HEK293 (cell line): ENCODE measurements around the gene FCHSD1.

Source experiments
- CTCF ChIA-PET: fragments of 350-600 bp; formaldehyde crosslinking; extraction: SDS; loops from one replicate; lab custom pipeline; 2021; ENCODE audit warnings: antibody characterized with exemption; lab: Yijun Ruan, JAX
- POLR2A ChIA-PET: fragments of 300-600 bp; formaldehyde crosslinking; extraction: SDS; loops from one replicate; lab custom pipeline; 2020; ENCODE audit warnings: antibody characterized with exemption, inconsistent platforms; lab: Yijun Ruan, JAX
- H3K27ac ChIP-seq: fragments of 200-500 bp; sonication (Bioruptor generic); 2 replicates; pipeline ENCODE4 v1.5.1; 2014; ENCODE audit warnings: low read depth, low read length, control low read depth, inconsistent platforms; ENCODE audit errors: extremely low read depth
- H3K36me3 ChIP-seq, 2 experiments: fragments of 200-500 bp in 1 of 2; sonication (Bioruptor generic) in 1 of 2; 1 replicate in 1 of 2; 2 replicates in 1 of 2; pipeline ENCODE4 v1.5.1; 2014 to 2017; ENCODE audit warnings: inconsistent platforms in 2 of 2, low read length in 2 of 2; ENCODE audit not compliant: control insufficient read depth in 2 of 2, insufficient read depth in 1 of 2
- H3K4me1 ChIP-seq: fragments of 200-500 bp; sonication (Bioruptor generic); 2 replicates; pipeline ENCODE4 v1.5.1; 2014; ENCODE audit warnings: mild to moderate bottlenecking, low read length, inconsistent platforms; ENCODE audit not compliant: control insufficient read depth, insufficient read depth
- H3K4me3 ChIP-seq: 2 replicates; pipeline ENCODE4 v1.5.1; 2011; ENCODE audit warnings: low read depth, mild to moderate bottlenecking, control low read depth, low read length, moderate library complexity
- H3K9me3 ChIP-seq: fragments of 200-500 bp; sonication (Bioruptor generic); 2 replicates; pipeline ENCODE4 v1.5.1; 2014; ENCODE audit warnings: low read depth, low read length, inconsistent platforms; ENCODE audit not compliant: control insufficient read depth, insufficient read depth
- IKZF3 ChIP-seq: fragments of 450-650 bp; IDR thresholded peaks from 2 replicates; pipeline ENCODE4 v1.5.0; 2018; ENCODE audit warnings: missing biosample characterization, mild to moderate bottlenecking, missing genetic modification characterization, moderate library complexity
- OSR2 ChIP-seq: fragments of 450-650 bp; formaldehyde crosslinking; IDR thresholded peaks from 2 replicates; pipeline ENCODE4 v1.5.1; 2016; ENCODE audit warnings: missing biosample characterization, missing genetic modification characterization
- SP2 ChIP-seq: fragments of 450-650 bp; formaldehyde crosslinking; IDR thresholded peaks from 2 replicates; pipeline ENCODE4 v1.5.1; 2016; ENCODE audit warnings: missing biosample characterization, missing genetic modification characterization
- ZBTB17 ChIP-seq: fragments of 450-650 bp; formaldehyde crosslinking; IDR thresholded peaks from 2 replicates; pipeline ENCODE4 v1.5.1; 2016; ENCODE audit warnings: missing biosample characterization, missing genetic modification characterization
- ZBTB21 ChIP-seq: fragments of 450-650 bp; formaldehyde crosslinking; IDR thresholded peaks from 2 replicates; pipeline ENCODE4 v1.5.1; 2017; ENCODE audit warnings: missing biosample characterization, missing genetic modification characterization
- ZBTB8A ChIP-seq: fragments of 450-650 bp; formaldehyde crosslinking; IDR thresholded peaks from 2 replicates; pipeline ENCODE4 v1.5.1; 2016; ENCODE audit warnings: missing biosample characterization, missing genetic modification characterization
- ZNF24 ChIP-seq: fragments of 450-650 bp; formaldehyde crosslinking; IDR thresholded peaks from 2 replicates; pipeline ENCODE4 v1.5.1; 2016; ENCODE audit warnings: missing biosample characterization, missing genetic modification characterization
- ZNF324 ChIP-seq: fragments of 450-650 bp; formaldehyde crosslinking; IDR thresholded peaks from 2 replicates; pipeline ENCODE4 v1.5.1; 2016; ENCODE audit warnings: missing biosample characterization, missing genetic modification characterization
- ZNF366 ChIP-seq: fragments of 450-650 bp; formaldehyde crosslinking; conservative IDR thresholded peaks from 2 replicates; pipeline ENCODE4 v1.5.1; 2016; ENCODE audit warnings: missing biosample characterization, missing genetic modification characterization
- ZNF394 ChIP-seq: fragments of 450-650 bp; formaldehyde crosslinking; IDR thresholded peaks from 2 replicates; pipeline ENCODE4 v1.5.1; 2016; ENCODE audit warnings: missing biosample characterization, missing genetic modification characterization, mild to moderate bottlenecking, moderate library complexity, borderline replicate concordance
- ZNF530 ChIP-seq: fragments of 450-650 bp; formaldehyde crosslinking; IDR thresholded peaks from 2 replicates; pipeline ENCODE4 v1.5.1; 2016; ENCODE audit warnings: low read depth, missing biosample characterization, missing genetic modification characterization
- ZNF548 ChIP-seq: fragments of 450-650 bp; formaldehyde crosslinking; IDR thresholded peaks from 2 replicates; pipeline ENCODE4 v1.5.1; 2016; ENCODE audit warnings: missing biosample characterization, missing genetic modification characterization
- ZNF660 ChIP-seq: fragments of 450-650 bp; IDR thresholded peaks from 2 replicates; pipeline ENCODE4 v1.5.1; 2018; ENCODE audit warnings: missing biosample characterization, mild to moderate bottlenecking, missing genetic modification characterization
- ZNF76 ChIP-seq: fragments of 450-650 bp; formaldehyde crosslinking; IDR thresholded peaks from 2 replicates; pipeline ENCODE4; 2016; ENCODE audit warnings: low read depth, missing biosample characterization, missing genetic modification characterization, borderline replicate concordance
- ZNF776 ChIP-seq: fragments of 450-650 bp; formaldehyde crosslinking; IDR thresholded peaks from 2 replicates; pipeline ENCODE4 v1.5.0; 2017; ENCODE audit warnings: missing biosample characterization, missing genetic modification characterization, borderline replicate concordance
- ZNF792 ChIP-seq: fragments of 450-650 bp; formaldehyde crosslinking; IDR thresholded peaks from 2 replicates; pipeline ENCODE4 v1.5.1; 2016; ENCODE audit warnings: missing biosample characterization, missing genetic modification characterization
- TF ChIP-seq, protein P1 (sequence below): fragments of 450-650 bp; formaldehyde crosslinking; IDR thresholded peaks from 2 replicates; pipeline ENCODE4 v1.5.1; 2016; ENCODE audit warnings: missing biosample characterization, missing genetic modification characterization
- TF ChIP-seq, protein P2 (sequence below): fragments of 450-650 bp; formaldehyde crosslinking; conservative IDR thresholded peaks from 2 replicates; pipeline ENCODE4 v1.5.1; 2016; ENCODE audit warnings: low read depth, missing biosample characterization, missing genetic modification characterization
- TF ChIP-seq, protein P3 (sequence below): fragments of 450-650 bp; formaldehyde crosslinking; IDR thresholded peaks from 2 replicates; pipeline ENCODE4 v1.5.1; 2017; ENCODE audit warnings: missing biosample characterization, mild to moderate bottlenecking, missing genetic modification characterization, moderate library complexity
- TF ChIP-seq, protein P4 (sequence below): fragments of 450-650 bp; formaldehyde crosslinking; IDR thresholded peaks from 2 replicates; pipeline ENCODE4 v1.5.1; 2016; ENCODE audit warnings: missing biosample characterization, missing genetic modification characterization
- TF ChIP-seq, protein P5 (sequence below): fragments of 450-650 bp; formaldehyde crosslinking; IDR thresholded peaks from 2 replicates; pipeline ENCODE4 v1.5.1; 2016; ENCODE audit warnings: missing biosample characterization, missing genetic modification characterization

FCHSD1 gene

DNA sequence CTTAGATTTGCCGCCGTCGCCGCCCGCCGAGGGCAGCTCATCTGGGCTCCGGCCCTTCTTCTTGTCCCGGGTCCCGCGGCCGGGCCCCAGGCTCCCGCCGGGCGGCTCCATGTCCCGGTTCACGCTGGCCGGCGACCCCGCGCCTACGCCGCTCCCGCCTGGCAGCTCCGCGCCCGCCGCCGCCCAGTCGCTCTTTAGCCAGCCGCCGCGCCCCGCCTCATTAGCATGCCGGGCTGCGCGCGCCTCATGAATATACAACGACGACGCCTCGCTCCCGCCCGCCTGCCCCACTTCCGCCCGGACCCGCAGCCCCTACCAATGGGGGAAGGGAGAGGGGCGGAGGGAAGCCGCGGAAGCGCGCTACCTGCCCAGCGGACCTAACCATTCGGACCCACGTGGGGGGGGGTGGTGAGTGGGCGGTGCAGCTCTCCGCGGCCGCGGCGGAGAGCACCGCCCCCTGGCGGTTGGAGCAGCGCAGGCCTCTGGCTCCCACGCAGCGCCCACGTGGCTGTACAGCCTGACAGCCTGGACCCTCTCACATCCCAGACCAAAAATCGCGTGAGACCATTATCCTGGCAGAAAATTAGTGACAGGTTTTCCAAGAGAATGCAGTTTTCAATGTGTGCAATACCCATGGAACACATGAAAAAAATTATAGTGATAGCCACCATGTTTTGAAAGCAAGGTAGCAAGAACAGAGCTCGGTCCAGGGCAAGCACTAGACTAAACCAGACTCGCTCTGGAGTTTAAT, 32.2 kb downstream of the FCHSD1 start, which contains the start of gene DIAPH1 (continued):
- no peak for TF ChIP-seq ZNF776 (tag by site-specific recombination)
- TF ChIP-seq, all 188 proteins: peak for 71

DNA sequence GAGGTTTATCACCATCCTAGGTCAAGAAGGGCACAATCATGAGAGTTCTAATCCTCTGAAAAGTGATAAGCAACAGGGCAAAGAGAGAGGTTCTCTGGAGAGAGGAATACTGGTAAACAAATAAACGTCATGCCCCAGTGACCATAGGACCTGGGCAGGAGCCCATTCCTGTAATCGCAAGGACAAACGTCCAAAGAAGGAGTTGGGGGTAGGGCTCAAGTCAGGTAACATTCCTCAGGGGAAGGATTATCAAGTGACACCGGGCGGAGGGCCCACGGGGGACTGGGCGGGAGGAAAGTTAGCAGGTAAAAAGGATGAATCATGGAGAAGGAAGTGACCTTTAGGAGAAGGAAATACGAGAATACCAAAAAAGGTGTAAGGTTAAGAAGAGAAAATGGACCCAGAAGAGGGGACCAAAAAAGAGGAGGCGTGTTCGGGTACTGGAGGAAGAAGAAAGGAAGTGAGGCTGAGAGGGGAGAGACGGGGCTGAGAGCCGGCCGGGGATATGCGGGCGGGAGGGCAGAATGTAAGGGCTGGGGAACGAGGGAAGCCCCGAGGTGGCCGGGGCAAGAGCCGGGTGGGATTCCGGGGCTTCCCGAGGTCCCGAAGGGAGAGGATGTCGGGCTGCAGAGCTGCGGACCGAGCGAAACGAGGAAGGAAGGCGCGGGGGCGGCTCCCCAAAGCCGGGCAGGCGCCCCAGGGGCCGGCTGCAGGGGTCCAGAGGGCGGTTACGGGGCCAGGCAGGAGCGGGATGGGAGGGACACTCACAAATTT, 33.0 kb downstream of the FCHSD1 start:
- CTCF ChIA-PET = interaction anchor here (0.6 to 3.9 kb wide), 24 partner anchors 11 to 299 kb away, joined by 3 to 125 read pairs (median 5); partner anchors contain the start of genes HDAC3, PCDHGA11 and RELL2
- POLR2A ChIA-PET = interaction anchor here (0.5 to 3.0 kb wide), 11 partner anchors 11 to 305 kb away, joined by 3 to 42 read pairs (median 4); partner anchors contain the start of genes DELE1, HDAC3, RELL2 and TAF7
- Histone ChIP-seq H3K4me3 (peak overlapping the region; percentile 81), H3K4me1 (peaks cover 26% of the 10 kb centered on the region), H3K9me3 (no peaks in the 10 kb centered on the region), H3K27ac (peak overlapping the region; percentile 78), H3K36me3 (peaks cover 28 to 41% of the 10 kb centered on the region in 2 experiments)
- TF ChIP-seq ZBTB17 (tag by site-specific recombination) = peak; percentile 62
- TF ChIP-seq ZBTB21 = no peak
- no peak for TF ChIP-seq ZNF324 (tag by site-specific recombination)
- no peak for TF ChIP-seq ZNF660 (tag by site-specific recombination)
- peak; percentile 73 for TF ChIP-seq SP2 (tag by site-specific recombination)
- peak; percentile 79 for TF ChIP-seq ZNF366 (tag by site-specific recombination)
- peak; percentile 76 for TF ChIP-seq IKZF3 (tag by site-specific recombination)
- 0 out of 2 replicates have a peak, but pooled peaks have one; percentile 3 for TF ChIP-seq ZNF24
- no peak for TF ChIP-seq ZNF530 (tag by site-specific recombination)
- TF ChIP-seq, protein P1, sequence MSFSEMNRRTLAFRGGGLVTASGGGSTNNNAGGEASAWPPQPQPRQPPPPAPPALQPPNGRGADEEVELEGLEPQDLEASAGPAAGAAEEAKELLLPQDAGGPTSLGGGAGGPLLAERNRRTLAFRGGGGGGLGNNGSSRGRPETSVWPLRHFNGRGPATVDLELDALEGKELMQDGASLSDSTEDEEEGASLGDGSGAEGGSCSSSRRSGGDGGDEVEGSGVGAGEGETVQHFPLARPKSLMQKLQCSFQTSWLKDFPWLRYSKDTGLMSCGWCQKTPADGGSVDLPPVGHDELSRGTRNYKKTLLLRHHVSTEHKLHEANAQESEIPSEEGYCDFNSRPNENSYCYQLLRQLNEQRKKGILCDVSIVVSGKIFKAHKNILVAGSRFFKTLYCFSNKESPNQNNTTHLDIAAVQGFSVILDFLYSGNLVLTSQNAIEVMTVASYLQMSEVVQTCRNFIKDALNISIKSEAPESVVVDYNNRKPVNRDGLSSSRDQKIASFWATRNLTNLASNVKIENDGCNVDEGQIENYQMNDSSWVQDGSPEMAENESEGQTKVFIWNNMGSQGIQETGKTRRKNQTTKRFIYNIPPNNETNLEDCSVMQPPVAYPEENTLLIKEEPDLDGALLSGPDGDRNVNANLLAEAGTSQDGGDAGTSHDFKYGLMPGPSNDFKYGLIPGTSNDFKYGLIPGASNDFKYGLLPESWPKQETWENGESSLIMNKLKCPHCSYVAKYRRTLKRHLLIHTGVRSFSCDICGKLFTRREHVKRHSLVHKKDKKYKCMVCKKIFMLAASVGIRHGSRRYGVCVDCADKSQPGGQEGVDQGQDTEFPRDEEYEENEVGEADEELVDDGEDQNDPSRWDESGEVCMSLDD (tag by site-specific recombination) = no peak
- no peak for TF ChIP-seq ZNF792 (tag by site-specific recombination)
- TF ChIP-seq, protein P2, sequence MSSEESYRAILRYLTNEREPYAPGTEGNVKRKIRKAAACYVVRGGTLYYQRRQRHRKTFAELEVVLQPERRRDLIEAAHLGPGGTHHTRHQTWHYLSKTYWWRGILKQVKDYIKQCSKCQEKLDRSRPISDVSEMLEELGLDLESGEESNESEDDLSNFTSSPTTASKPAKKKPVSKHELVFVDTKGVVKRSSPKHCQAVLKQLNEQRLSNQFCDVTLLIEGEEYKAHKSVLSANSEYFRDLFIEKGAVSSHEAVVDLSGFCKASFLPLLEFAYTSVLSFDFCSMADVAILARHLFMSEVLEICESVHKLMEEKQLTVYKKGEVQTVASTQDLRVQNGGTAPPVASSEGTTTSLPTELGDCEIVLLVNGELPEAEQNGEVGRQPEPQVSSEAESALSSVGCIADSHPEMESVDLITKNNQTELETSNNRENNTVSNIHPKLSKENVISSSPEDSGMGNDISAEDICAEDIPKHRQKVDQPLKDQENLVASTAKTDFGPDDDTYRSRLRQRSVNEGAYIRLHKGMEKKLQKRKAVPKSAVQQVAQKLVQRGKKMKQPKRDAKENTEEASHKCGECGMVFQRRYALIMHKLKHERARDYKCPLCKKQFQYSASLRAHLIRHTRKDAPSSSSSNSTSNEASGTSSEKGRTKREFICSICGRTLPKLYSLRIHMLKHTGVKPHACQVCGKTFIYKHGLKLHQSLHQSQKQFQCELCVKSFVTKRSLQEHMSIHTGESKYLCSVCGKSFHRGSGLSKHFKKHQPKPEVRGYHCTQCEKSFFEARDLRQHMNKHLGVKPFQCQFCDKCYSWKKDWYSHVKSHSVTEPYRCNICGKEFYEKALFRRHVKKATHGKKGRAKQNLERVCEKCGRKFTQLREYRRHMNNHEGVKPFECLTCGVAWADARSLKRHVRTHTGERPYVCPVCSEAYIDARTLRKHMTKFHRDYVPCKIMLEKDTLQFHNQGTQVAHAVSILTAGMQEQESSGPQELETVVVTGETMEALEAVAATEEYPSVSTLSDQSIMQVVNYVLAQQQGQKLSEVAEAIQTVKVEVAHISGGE = peak; percentile 98
- TF ChIP-seq ZNF548 (tag by site-specific recombination) = no peak
- TF ChIP-seq ZNF76 (tag by site-specific recombination) = peak; percentile 53; the same call in 1 of the 2 replicates
- TF ChIP-seq, protein P3, sequence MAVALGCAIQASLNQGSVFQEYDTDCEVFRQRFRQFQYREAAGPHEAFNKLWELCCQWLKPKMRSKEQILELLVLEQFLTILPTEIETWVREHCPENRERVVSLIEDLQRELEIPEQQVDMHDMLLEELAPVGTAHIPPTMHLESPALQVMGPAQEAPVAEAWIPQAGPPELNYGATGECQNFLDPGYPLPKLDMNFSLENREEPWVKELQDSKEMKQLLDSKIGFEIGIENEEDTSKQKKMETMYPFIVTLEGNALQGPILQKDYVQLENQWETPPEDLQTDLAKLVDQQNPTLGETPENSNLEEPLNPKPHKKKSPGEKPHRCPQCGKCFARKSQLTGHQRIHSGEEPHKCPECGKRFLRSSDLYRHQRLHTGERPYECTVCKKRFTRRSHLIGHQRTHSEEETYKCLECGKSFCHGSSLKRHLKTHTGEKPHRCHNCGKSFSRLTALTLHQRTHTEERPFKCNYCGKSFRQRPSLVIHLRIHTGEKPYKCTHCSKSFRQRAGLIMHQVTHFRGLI (tag by site-specific recombination) = no peak
- peak; percentile 66 for TF ChIP-seq ZBTB8A
- peak; percentile 53; the same call in 1 of the 2 replicates for TF ChIP-seq ZNF394
- TF ChIP-seq OSR2 (tag by site-specific recombination) = 0 out of 2 replicates have a peak, but pooled peaks have one; percentile 35
- TF ChIP-seq, protein P4, sequence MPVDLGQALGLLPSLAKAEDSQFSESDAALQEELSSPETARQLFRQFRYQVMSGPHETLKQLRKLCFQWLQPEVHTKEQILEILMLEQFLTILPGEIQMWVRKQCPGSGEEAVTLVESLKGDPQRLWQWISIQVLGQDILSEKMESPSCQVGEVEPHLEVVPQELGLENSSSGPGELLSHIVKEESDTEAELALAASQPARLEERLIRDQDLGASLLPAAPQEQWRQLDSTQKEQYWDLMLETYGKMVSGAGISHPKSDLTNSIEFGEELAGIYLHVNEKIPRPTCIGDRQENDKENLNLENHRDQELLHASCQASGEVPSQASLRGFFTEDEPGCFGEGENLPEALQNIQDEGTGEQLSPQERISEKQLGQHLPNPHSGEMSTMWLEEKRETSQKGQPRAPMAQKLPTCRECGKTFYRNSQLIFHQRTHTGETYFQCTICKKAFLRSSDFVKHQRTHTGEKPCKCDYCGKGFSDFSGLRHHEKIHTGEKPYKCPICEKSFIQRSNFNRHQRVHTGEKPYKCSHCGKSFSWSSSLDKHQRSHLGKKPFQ (tag by site-specific recombination) = 0 out of 2 replicates have a peak, but pooled peaks have one; percentile 8
- TF ChIP-seq, protein P5, sequence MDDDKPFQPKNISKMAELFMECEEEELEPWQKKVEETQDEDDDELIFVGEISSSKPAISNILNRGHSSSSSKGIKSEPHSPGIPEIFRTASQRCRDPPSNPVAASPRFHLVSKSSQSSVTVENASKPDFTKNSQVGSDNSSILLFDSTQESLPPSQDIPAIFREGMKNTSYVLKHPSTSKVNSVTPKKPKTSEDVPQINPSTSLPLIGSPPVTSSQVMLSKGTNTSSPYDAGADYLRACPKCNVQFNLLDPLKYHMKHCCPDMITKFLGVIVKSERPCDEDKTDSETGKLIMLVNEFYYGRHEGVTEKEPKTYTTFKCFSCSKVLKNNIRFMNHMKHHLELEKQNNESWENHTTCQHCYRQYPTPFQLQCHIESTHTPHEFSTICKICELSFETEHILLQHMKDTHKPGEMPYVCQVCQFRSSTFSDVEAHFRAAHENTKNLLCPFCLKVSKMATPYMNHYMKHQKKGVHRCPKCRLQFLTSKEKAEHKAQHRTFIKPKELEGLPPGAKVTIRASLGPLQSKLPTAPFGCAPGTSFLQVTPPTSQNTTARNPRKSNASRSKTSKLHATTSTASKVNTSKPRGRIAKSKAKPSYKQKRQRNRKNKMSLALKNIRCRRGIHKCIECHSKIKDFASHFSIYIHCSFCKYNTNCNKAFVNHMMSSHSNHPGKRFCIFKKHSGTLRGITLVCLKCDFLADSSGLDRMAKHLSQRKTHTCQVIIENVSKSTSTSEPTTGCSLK (tag by site-specific recombination) = no peak
